Measurements from ENCODE around the gene TOLLIP. TPM values are rescaled to one million over a fixed set of nuclear protein-coding genes. Genes with fewer than 3 reads are reported as not detected.

Gene TOLLIP
- total RNA-seq, 4 donors from 2014 or later = 43.7 to 77.3 (median 70.6) TPM

DNA sequence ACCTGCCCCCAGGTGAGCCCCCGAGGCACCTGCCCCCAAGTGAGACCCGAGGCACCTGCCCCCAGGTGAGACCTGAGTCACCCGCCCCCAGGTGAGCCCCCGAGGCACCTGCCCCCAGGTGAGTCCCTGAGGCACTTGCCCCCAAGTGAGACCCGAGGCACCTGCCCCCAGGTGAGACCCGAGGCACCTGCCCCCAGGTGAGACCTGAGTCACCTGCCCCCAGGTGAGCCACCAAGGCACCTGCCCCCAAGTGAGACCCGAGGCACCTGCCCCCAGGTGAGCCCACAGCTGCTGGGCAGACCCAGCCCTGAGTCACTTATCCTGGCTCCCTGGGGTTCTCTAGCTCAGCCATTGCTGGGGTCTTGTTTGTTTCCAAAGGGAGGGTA lies 50.4 kb downstream of the TOLLIP start:
- H3K4me3 ChIP-seq = no peak overlapping the region
- no peak overlapping the region for H3K27ac ChIP-seq
- no peak for DNase-seq
- no peaks in the 10 kb centered on the region for H3K27me3 ChIP-seq
- TF ChIP-seq POLR2A (IDR thresholded peaks at IDR 0.05) = no peak
- TF ChIP-seq, protein P1, sequence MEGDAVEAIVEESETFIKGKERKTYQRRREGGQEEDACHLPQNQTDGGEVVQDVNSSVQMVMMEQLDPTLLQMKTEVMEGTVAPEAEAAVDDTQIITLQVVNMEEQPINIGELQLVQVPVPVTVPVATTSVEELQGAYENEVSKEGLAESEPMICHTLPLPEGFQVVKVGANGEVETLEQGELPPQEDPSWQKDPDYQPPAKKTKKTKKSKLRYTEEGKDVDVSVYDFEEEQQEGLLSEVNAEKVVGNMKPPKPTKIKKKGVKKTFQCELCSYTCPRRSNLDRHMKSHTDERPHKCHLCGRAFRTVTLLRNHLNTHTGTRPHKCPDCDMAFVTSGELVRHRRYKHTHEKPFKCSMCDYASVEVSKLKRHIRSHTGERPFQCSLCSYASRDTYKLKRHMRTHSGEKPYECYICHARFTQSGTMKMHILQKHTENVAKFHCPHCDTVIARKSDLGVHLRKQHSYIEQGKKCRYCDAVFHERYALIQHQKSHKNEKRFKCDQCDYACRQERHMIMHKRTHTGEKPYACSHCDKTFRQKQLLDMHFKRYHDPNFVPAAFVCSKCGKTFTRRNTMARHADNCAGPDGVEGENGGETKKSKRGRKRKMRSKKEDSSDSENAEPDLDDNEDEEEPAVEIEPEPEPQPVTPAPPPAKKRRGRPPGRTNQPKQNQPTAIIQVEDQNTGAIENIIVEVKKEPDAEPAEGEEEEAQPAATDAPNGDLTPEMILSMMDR (IDR thresholded peaks at IDR 0.05) = no peak
- H3K36me3 ChIP-seq = no peaks in the 10 kb centered on the region
- no peaks in the 10 kb centered on the region for H3K9me3 ChIP-seq
- H3K4me1 ChIP-seq = peaks cover 0 to 15% (median 9%) of the 10 kb centered on the region in 4 donors

DNA sequence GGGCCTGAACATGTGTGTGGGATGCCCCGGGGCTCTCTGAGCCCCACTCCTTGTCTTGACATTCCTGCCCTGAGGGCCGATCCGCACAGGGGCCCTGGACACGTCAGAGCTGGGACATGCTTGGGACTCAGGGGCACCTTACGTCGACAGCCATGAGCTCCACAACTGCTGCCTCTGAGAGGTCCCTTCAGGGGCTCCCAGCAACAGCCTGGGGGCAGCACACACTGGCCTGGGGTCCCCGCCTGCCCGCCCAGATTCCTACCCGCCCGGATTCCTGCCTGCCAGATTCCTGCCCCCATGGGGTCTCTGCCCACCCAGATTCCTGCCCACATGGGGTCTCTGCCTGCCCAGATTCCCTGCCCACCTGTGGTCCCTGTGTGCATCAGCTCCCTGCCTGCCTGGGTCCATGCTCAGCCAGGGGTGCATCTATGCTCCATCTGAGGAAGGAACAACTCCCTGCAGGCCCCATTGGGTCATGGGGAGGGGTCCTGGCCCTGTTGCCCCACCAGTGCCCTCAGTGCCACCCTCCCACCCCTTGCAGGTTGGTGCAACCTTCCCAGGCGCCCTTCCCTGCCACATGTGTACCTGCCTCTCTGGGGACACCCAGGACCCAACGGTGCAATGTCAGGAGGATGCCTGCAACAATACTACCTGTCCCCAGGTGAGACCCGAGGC lies 50.9 kb downstream of the TOLLIP start:
- Histone ChIP-seq H3K9me3 (no peaks in the 10 kb centered on the region), H3K4me1 (peaks cover 0 to 15% (median 9%) of the 10 kb centered on the region in 4 donors), H3K27me3 (no peaks in the 10 kb centered on the region), H3K36me3 (no peaks in the 10 kb centered on the region), H3K4me3 (no peak overlapping the region), H3K27ac (no peak overlapping the region)
- DNase-seq = no peak
- TF ChIP-seq POLR2A (IDR thresholded peaks at IDR 0.05) = no peak
- TF ChIP-seq, protein P1 (IDR thresholded peaks at IDR 0.05) = no peak

DNA sequence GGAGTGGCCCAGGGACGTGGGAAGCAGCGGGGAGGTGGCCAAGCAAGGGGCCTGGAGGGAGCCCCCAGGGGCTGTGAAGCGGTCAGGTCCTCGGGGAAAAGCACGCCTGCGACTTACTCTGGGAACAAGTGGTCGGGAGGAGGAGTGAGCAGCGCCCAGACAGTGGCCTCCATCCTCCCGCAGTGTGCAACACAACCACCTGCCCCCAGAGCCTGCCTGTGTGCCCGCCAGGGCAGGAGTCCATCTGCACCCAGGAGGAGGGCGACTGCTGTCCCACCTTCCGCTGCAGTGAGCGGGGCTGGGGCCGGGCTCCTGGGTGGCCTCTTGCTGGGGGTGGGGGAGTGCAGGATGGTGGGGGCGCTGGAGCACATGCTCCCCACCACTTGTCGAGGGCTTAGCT lies 51.5 kb downstream of the TOLLIP start:
- Histone ChIP-seq H3K4me3 (no peak overlapping the region), H3K27ac (no peak overlapping the region), H3K27me3 (no peaks in the 10 kb centered on the region), H3K4me1 (peaks cover 0 to 11% (median 8%) of the 10 kb centered on the region in 4 donors), H3K36me3 (no peaks in the 10 kb centered on the region), H3K9me3 (no peaks in the 10 kb centered on the region)
- DNase-seq = no peak
- TF ChIP-seq, protein P1 (IDR thresholded peaks at IDR 0.05) = no peak
- no peak for TF ChIP-seq POLR2A (IDR thresholded peaks at IDR 0.05)

DNA sequence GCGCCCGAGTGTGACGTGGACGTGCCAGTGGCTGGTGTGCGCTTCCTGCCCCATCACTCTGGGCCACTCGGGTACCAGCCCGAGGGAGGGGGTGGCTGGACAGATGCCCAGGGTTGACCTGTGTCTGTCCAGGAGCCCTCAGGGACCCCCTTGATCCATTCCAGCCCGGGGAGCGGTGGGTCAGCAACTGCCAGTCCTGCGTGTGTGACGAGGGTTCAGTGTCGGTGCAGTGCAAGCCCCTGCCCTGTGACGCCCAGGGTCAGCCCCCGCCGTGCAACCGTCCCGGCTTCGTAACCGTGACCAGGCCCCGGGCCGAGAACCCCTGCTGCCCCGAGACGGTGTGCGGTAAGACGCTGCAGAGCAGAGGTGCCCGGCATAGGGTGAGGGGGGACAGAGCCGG lies 52.1 kb downstream of the TOLLIP start:
- Histone ChIP-seq H3K4me3 (no peak overlapping the region), H3K27ac (no peak overlapping the region), H3K9me3 (no peaks in the 10 kb centered on the region), H3K4me1 (peaks cover 0 to 8% (median 6%) of the 10 kb centered on the region in 4 donors), H3K36me3 (no peaks in the 10 kb centered on the region), H3K27me3 (no peaks in the 10 kb centered on the region)
- no peak for DNase-seq
- TF ChIP-seq, protein P1 (IDR thresholded peaks at IDR 0.05) = no peak
- TF ChIP-seq POLR2A (IDR thresholded peaks at IDR 0.05) = no peak

DNA sequence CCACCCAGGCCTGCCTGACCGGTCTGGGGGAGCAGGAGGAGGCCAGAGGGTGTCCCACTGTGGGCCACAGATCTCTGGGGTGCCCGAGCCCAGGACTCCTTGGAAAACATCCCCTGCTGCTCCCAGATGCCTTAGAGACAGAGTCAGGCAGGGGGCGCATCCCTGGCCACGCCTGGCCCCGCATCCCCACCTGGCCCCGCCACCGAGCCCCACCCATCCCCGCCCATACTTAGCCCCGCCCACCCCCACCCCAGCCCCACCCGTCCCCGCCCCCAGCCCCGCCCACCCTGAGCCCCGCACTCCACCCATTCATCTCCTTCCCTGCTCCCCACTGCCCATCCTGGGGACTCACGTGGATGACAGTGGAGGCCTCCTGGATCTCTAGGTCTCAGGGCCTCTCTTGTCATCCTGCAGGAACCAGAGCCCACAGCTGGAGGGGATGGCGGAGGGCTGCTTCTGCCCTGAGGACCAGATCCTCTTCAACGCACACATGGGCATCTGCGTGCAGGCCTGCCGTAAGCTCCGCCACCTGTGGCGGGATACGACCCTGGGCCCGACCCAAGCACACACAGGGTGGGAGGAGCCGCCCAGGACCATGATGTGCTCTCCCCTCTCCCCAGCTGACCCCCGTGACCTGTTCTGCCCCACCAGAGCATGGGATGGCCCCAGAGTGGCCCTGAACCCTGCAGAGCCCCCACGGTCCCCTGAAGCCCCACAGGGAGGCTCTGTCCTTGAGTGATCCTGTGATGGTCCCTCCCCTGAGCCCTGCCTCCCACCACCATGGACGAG lies 53.0 kb downstream of the TOLLIP start:
- H3K4me3 ChIP-seq = no peak overlapping the region
- no peaks in the 10 kb centered on the region for H3K27me3 ChIP-seq
- H3K36me3 ChIP-seq = no peaks in the 10 kb centered on the region
- H3K27ac ChIP-seq = no peak overlapping the region
- no peak for DNase-seq
- no peaks in the 10 kb centered on the region for H3K9me3 ChIP-seq
- TF ChIP-seq, protein P1 (IDR thresholded peaks at IDR 0.05) = no peak
- no peak for TF ChIP-seq POLR2A (IDR thresholded peaks at IDR 0.05)
- H3K4me1 ChIP-seq = no peaks in the 10 kb centered on the region

Data from Peyer's patch (tissue), 4 donors.